Thoracic aorta (tissue), 2 donors: ENCODE results near the gene CTSE. TPM values are rescaled to one million over a fixed set of nuclear protein-coding genes. Genes with fewer than 3 reads are reported as not detected.
"Not testable (repeated sequence)": the region's sequence is repeated elsewhere in the genome, so short reads cannot be mapped to it uniquely, and the experiment has no call there.

Experiments
- ATAC-seq: fragments of 150-250 bp; one replicate; pipeline ENCODE4 v1.8.0; 2017; ENCODE audit warnings: low read depth; ENCODE audit not compliant: insufficient number of reproducible peaks, low FRiP score
- DNase-seq: peaks from one replicate; pipeline ENCODE4 v3.0.0-alpha.2; 2020; ENCODE audit warnings: low spot score
- H3K27ac ChIP-seq, 2 donors: fragments of 200-600 bp; sonication (generic); 1 replicate in 1 of 2; 2 replicates in 1 of 2; pipeline ENCODE4 v1.5.1; 2016; ENCODE audit warnings: mild to moderate bottlenecking in 2 of 2, moderate library complexity in 2 of 2
- H3K27me3 ChIP-seq: fragments of 200-600 bp; sonication (generic); replicated peaks from 2 replicates; pipeline ENCODE4 v1.6.0; 2016; ENCODE audit warnings: mild to moderate bottlenecking; ENCODE audit not compliant: insufficient read depth
- H3K36me3 ChIP-seq: fragments of 200-600 bp; sonication (generic); one replicate; pipeline ENCODE4 v1.5.1; 2016
- H3K4me1 ChIP-seq, 2 donors: fragments of 200-600 bp; sonication (generic); 1 replicate in 1 of 2; 2 replicates in 1 of 2; pipeline versions ENCODE4 v1.5.1 to v1.6.0; 2016; ENCODE audit warnings: low read depth in 2 of 2, mild to moderate bottlenecking in 1 of 2; ENCODE audit not compliant: control insufficient read depth in 1 of 2
- H3K4me3 ChIP-seq: fragments of 200-600 bp; sonication (generic); 2 replicates; pipeline ENCODE4 v1.5.1; 2016; ENCODE audit warnings: mild to moderate bottlenecking
- H3K9me3 ChIP-seq: fragments of 200-600 bp; sonication (generic); 2 replicates; pipeline ENCODE4 v1.5.1; 2016
- total RNA-seq, 2 donors: library from RNA; depleted of rRNA; stranded (reverse); fragments of >200 nt; gene quantifications; one replicate each; pipeline versions ENCODE4 v1.1.0 to v1.2.3, GENCODE V29; 2016
- TF ChIP-seq, protein P1 (sequence below): fragments of 200-600 bp; sonication (generic); IDR thresholded peaks from one replicate; pipeline ENCODE4 v1.5.1; 2019; ENCODE audit warnings: antibody characterized with exemption

The CTSE gene
- total RNA-seq, 2 donors from 2014 or later, result 22.2 TPM; not detected in 1

DNA sequence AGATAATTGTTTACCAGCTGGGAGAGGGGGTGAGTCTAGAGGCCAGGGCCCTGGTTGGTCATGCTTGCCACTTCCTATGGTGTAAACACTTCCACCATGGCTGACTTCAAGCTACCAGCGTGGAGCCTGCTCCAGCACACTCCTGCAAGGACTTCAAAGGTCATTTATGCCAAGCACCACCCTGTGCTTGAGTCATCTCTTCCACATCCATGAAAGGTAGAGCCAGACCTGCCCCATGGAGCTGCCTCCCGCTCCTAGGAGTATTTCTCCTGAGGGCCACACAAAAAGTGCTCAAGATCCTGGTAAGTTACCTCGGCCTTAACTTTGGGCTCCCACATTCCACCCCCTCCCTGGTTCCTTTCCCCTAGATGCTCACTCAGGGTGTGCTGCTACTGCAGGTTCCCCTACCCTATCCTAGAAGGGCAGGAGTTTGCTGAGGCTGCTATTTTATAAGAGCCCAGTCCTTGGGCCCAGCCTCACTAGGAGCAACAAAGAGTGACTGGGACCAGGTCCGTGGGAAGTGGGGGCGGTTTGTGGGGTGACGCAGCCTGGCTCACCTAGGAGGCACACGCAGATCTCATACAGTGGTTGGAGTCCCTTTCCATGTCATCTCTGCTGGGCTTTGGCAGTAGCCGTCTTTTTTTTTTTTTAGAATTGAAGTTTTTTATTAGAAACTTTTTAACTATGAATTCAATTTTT lies 22.9 kb downstream of the CTSE start:
- DNase-seq (no peak), ATAC-seq (no peak)
- no peaks in the 10 kb centered on the region for H3K27me3 ChIP-seq
- no peaks in the 10 kb centered on the region for H3K9me3 ChIP-seq
- H3K36me3 ChIP-seq, result no peaks in the 10 kb centered on the region
- H3K27ac ChIP-seq, result no peak overlapping the region
- H3K4me3 ChIP-seq, result no peak overlapping the region
- peaks cover 10 to 37% of the 10 kb centered on the region in 2 donors for H3K4me1 ChIP-seq
- TF ChIP-seq, protein P1, sequence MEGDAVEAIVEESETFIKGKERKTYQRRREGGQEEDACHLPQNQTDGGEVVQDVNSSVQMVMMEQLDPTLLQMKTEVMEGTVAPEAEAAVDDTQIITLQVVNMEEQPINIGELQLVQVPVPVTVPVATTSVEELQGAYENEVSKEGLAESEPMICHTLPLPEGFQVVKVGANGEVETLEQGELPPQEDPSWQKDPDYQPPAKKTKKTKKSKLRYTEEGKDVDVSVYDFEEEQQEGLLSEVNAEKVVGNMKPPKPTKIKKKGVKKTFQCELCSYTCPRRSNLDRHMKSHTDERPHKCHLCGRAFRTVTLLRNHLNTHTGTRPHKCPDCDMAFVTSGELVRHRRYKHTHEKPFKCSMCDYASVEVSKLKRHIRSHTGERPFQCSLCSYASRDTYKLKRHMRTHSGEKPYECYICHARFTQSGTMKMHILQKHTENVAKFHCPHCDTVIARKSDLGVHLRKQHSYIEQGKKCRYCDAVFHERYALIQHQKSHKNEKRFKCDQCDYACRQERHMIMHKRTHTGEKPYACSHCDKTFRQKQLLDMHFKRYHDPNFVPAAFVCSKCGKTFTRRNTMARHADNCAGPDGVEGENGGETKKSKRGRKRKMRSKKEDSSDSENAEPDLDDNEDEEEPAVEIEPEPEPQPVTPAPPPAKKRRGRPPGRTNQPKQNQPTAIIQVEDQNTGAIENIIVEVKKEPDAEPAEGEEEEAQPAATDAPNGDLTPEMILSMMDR, result no peak

DNA sequence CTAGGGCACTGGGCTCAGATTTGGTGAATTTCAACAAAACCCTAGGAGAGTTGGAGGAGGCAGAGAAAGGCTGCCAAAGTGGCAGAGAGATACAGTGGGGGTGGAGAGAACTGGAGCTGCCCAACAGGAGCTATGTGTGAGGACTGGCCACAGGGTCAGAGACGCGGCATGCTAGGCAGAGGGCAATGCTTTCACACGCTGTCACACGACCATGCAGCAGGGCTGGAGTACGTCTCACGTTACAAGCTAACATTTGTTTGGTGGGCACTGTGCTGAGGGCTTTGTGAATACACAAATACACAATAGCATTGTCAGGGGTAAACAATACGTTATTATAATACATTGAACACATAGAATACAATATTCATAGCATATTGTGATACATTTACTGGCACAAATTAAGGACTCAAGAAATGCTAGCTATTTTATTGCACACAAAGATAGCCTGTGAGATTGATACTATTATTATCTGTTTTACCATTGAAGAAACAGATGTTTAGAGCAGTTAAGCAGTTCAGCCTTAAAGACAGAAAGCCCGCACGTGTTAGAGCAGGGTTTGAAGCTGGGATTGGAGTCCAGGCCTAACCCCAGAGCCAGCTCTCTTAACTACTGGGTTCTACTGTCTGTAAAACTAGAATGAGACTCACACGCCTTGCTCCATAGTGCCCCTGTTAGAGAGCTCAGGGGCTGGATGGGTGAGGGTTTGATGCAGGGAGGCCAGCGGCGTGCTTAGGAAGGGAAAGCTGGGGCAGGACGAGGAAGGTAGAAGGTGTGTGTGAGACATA lies 25.0 kb downstream of the CTSE start:
- Histone ChIP-seq H3K9me3 (no peaks in the 10 kb centered on the region), H3K4me3 (no peak overlapping the region), H3K4me1 (peaks cover 10 to 33% of the 10 kb centered on the region in 2 donors), H3K36me3 (no peaks in the 10 kb centered on the region), H3K27ac (no peak overlapping the region), H3K27me3 (no peaks in the 10 kb centered on the region)
- DNase-seq, result no peak
- TF ChIP-seq, protein P1, result no peak
- ATAC-seq, result no peak

DNA sequence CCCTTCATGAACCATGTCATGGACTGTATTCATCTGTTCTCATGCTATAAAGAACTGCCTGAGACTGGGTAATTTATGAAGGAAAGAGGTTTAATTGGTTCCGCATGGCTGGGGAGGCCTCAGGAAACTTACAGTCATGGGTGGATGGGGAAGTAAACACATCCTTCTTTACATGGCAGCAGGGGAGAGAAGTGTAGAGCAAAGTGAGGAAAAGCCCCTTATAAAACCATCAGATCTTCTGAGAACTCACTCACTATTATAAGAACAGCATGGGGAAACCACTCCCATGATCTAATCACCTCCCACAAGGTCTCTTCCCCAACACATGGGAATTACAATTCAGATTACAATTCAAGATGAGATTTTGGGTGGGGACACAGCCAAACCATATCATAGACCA lies 27.1 kb downstream of the CTSE start:
- H3K4me1 ChIP-seq, result peaks cover 4 to 13% of the 10 kb centered on the region in 2 donors
- H3K27me3 ChIP-seq, H3K4me3 ChIP-seq, H3K36me3 ChIP-seq, ATAC-seq, H3K9me3 ChIP-seq, DNase-seq, H3K27ac ChIP-seq: not testable (repeated sequence)

DNA sequence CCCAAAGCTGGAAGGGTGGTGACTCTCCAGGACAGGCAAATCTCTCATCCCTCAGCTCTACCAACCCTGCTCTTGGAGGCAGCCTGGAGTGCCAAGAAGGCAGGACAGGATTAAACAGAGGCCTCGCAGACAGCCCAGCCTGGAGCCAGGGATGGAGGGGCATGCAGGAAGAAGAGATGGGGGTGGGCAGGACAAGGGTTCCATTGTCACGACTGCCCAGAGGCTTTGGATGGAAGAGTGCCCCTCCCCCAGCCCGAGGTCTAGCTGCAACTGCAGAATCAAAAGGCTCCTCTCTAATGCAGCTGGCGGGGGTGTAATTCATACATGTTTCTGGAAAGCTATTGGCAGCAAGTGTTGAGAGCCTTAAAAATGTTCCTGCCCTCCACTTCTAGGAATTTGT lies 29.3 kb downstream of the CTSE start:
- Histone ChIP-seq H3K27me3 (no peaks in the 10 kb centered on the region), H3K4me3 (no peak overlapping the region), H3K9me3 (no peaks in the 10 kb centered on the region), H3K27ac (no peak overlapping the region), H3K36me3 (no peaks in the 10 kb centered on the region), H3K4me1 (peaks cover 0 to 5% of the 10 kb centered on the region in 2 donors)
- TF ChIP-seq, protein P1, result no peak
- DNase-seq (no peak), ATAC-seq (no peak)

DNA sequence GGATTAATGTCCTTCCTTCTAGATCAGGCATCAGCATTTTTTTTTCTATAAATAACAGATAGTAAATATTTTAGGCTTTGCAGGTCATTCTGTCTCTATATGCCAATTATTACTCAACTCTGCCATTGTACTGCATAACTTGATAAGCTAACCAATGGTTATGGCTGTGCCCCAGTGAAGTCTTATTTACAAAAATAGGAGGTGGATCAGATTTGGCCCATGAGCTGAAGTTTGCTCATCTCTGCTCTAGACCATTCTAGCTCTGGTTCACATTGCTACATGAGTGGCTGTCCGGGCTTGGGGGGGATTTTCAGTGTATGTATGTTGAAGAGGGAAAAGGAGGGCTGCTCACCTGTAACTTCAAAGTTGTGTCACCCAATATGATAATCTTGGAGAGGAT lies 30.6 kb downstream of the CTSE start:
- Histone ChIP-seq H3K27ac (no peak overlapping the region), H3K36me3 (no peaks in the 10 kb centered on the region), H3K27me3 (no peaks in the 10 kb centered on the region), H3K4me3 (no peak overlapping the region), H3K9me3 (no peaks in the 10 kb centered on the region), H3K4me1 (no peaks in the 10 kb centered on the region)
- ATAC-seq (no peak), DNase-seq (no peak)
- TF ChIP-seq, protein P1, result no peak
